Measurements from ENCODE around the gene GFY. TPM values are rescaled to one million over a fixed set of nuclear protein-coding genes. Genes with fewer than 3 reads are reported as not detected.

Gene GFY
- total RNA-seq, 4 donors from 2014 or later: not detected

GRCh38 chr19:49407482-49408015, 17.6 kb upstream of the GFY start:
- DNase-seq: no peak
- intact Hi-C loops (cut with DNase I): no loop called here
- Histone ChIP-seq H3K4me3 (replicated peaks in 1 of 3) (no peak overlapping the region), H3K9me3 (no peaks in the 10 kb centered on the region), H3K27ac (no peak overlapping the region), H3K36me3 (no peaks in the 10 kb centered on the region), H3K4me1 (peaks cover 0 to 12% of the 10 kb centered on the region in 2 donors), H3K27me3 (no peaks in the 10 kb centered on the region)
- TF ChIP-seq POLR2A (IDR thresholded peaks at IDR 0.05) (no peak), CTCF (IDR thresholded peaks at IDR 0.05) (no peak)
- 91 to 92% methylated on average over 16 of the region's 16 CpGs for WGBS, 2 donors

- no peaks in the 10 kb centered on the region for H3K27me3 ChIP-seq
- WGBS, 2 donors: 68 to 78% methylated on average over 7 to 8 of the region's 8 CpGs
- peaks cover 0 to 12% of the 10 kb centered on the region in 2 donors for H3K4me1 ChIP-seq
- H3K36me3 ChIP-seq: no peaks in the 10 kb centered on the region
- H3K9me3 ChIP-seq: no peaks in the 10 kb centered on the region
- no peak overlapping the region for H3K27ac ChIP-seq
- no peak for DNase-seq
- no peak overlapping the region for H3K4me3 ChIP-seq (replicated peaks in 1 of 3)
- intact Hi-C loops (cut with DNase I): no loop called here
- TF ChIP-seq POLR2A (IDR thresholded peaks at IDR 0.05): no peak
- no peak for TF ChIP-seq CTCF (IDR thresholded peaks at IDR 0.05)
Measured at GRCh38 chr19:49408816-49409440, 16.3 kb upstream of the GFY start.

GRCh38 chr19:49409441-49410029, 15.7 kb upstream of the GFY start:
- H3K9me3 ChIP-seq: no peaks in the 10 kb centered on the region
- DNase-seq: no peak
- no peak overlapping the region for H3K27ac ChIP-seq
- WGBS, 2 donors: 82% methylated on average over 5 of the region's 5 CpGs
- no peaks in the 10 kb centered on the region for H3K27me3 ChIP-seq
- intact Hi-C loops (cut with DNase I): no loop called here
- TF ChIP-seq POLR2A (IDR thresholded peaks at IDR 0.05) (no peak), CTCF (IDR thresholded peaks at IDR 0.05) (no peak)
- no peak overlapping the region for H3K4me3 ChIP-seq (replicated peaks in 1 of 3)
- no peaks in the 10 kb centered on the region for H3K36me3 ChIP-seq
- H3K4me1 ChIP-seq: peaks cover 0 to 12% of the 10 kb centered on the region in 2 donors

- DNase-seq: no peak
- H3K27ac ChIP-seq: no peak overlapping the region
- no peak overlapping the region for H3K4me3 ChIP-seq (replicated peaks in 1 of 3)
- TF ChIP-seq POLR2A (IDR thresholded peaks at IDR 0.05): no peak
- no peak for TF ChIP-seq CTCF (IDR thresholded peaks at IDR 0.05)
- intact Hi-C loops (cut with DNase I): no loop called here
- 67 to 86% methylated on average over 3 of the region's 3 CpGs for WGBS, 2 donors
- peaks cover 0 to 12% of the 10 kb centered on the region in 2 donors for H3K4me1 ChIP-seq
- no peaks in the 10 kb centered on the region for H3K36me3 ChIP-seq
- no peaks in the 10 kb centered on the region for H3K9me3 ChIP-seq
- H3K27me3 ChIP-seq: no peaks in the 10 kb centered on the region
Measured at GRCh38 chr19:49411681-49412326, 13.4 kb upstream of the GFY start.

- intact Hi-C loops (cut with DNase I): no loop called here
- WGBS, 2 donors: 63 to 77% methylated on average over 6 to 8 of the region's 9 CpGs
- TF ChIP-seq POLR2A (IDR thresholded peaks at IDR 0.05): no peak
- no peak for TF ChIP-seq CTCF (IDR thresholded peaks at IDR 0.05)
- Histone ChIP-seq H3K4me1 (peaks cover 0 to 12% of the 10 kb centered on the region in 2 donors), H3K9me3 (no peaks in the 10 kb centered on the region), H3K4me3 (replicated peaks in 1 of 3) (no peak overlapping the region), H3K36me3 (no peaks in the 10 kb centered on the region), H3K27ac (no peak overlapping the region), H3K27me3 (no peaks in the 10 kb centered on the region)
- no peak for DNase-seq
Measured at GRCh38 chr19:49413348-49413747, 11.8 kb upstream of the GFY start.
